T follicular helper cell (primary cell): Measurements from ENCODE around the gene MCCD1.

Source experiments
- DNase-seq: peaks from one replicate; pipeline ENCODE4 v3.0.0-alpha.2; 2020; ENCODE audit warnings: low read depth

Gene MCCD1

DNA sequence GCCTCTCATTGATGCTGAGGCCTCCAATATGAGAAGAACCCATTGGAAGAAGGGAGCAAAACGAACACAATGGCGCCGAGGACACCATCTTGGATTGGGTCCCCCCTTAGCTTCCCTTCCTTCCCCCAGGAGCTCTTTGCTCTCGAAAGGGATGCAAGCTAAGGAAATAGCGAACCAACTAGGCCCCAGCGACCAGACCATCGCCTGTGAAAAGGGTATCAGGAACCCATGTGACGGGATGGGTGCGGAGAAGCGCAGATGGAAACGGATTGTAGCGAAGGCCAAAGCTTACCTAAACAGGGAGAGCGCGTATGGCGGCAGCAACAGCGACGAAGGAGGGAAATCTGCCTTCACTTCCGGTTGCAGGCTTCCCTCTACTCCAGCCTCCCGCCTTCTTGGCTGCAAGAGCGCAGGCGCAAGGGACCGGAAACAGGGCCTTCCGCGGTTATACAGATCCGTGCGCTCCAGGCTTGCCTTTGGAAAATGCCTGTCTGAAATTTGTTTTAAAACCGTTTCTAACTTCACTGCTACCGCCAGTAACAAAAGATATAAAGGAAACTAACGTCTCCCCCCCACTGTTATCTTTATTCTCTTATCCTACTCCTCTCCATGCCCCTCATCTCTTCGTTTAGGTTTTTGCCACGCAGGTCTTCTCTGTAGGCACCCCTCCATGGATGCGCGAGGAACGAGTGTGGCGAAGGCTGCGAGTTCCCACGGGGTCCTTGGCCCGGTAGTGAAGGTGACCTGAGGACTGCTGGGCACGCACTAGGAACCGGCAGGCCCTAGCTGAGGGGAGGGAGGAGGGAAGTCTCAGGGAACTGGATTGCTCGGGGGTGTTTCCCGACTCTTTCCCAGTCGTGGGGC, 13.1 kb downstream of the MCCD1 start, which contains the start of gene DDX39B:
TSS of gene DDX39B (minus strand) at position 346 of the 864 bp plus-strand sequence. CDS start 1,471 bp downstream, outside the sequence.
- DNase-seq: peak; percentile 92

DNA sequence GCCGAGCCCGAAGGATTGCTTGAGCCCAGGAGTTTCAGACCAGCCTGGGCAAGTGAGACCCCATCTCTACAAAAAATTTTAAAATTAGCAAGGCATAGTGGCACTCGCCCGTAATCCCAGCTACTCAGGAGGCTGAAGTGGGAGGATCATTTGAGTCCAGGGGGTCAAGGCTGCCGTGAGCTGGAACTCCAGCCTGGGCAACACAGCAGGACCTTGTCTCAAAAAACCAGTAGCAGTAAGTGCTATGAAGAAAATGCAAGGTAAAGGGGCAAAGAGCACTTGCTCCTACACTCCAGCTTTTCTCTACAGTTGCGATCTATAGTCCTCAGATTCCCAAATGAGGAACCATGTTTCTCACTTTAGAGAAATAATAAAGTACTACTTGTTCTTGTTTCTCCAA, 14.9 kb downstream of the MCCD1 start:
- no peak for DNase-seq

DNA sequence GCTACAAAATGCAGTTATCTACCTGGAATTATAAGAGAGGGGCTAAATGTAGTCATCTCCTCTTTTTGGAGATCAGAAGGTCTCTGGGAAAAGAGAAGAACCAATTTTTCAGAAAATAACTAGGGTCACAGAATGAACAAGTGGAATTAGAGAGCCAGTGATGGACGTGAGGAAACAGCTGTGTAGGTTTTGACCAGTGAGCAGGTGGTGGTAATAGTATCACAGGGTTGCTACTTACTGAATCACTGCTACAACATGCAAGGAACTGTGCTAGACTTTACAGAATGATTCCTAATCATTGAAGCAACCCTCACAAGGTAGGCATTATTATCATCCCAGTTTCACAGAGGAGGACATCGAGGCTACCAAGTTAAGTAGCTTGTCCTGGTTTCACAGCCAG, 15.9 kb downstream of the MCCD1 start:
- DNase-seq: no peak

DNA sequence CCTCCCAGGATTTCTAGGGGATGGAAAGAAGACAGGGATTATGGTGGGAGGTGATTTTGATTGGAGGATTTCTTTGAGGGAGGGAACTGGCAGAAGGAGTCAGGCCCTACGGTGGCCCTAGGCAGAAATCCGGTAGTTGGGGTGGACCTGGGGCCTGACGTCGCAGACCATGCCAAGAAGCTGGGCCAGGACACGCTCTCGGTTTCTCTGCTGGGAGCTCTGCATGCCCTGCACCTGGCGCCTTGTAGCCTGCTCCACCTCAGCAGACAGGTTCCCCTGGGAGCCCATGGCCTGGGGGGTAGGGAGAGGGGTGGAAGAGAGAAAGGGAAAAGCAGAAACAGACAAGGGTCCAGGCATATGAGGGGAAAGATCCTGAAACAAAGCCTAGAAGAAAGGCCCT, 16.5 kb downstream of the MCCD1 start:
- DNase-seq: no peak

DNA sequence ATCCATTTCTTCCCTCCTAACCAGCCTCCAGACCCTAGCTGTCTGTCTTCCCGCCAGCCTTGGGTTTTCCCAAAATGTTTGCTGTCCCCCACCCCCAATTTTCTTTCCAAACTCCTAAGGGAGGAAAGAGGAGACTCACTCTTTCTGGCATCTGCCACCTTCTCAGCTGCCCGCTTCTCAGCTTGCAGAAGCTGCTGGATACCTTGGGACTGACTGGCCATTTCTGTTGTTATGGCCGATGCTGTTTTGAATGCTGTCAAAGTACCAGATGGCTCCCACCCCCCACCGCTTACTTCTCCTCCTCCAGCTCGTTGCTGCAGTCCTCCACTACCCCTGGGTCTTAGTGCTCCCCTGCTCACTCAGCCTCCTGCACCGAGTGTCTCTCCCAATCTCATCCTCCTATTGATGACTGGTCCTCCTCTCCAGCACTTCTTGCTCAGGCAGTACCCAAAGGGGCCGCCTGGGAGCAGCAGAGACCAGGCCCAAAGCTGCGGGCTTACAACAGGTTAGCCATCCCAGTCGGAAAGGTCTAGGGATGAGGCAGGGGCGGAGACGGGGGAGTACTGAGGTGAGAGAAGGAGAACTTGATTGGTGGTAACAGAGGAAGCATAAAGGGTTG, 17.7 kb downstream of the MCCD1 start, which contains the start of gene ATP6V1G2:
TSS of gene ATP6V1G2 (minus strand) at position 270 of the 619 bp plus-strand sequence. CDS start at position 221, 49 bp downstream.
- peak; percentile 76 for DNase-seq

DNA sequence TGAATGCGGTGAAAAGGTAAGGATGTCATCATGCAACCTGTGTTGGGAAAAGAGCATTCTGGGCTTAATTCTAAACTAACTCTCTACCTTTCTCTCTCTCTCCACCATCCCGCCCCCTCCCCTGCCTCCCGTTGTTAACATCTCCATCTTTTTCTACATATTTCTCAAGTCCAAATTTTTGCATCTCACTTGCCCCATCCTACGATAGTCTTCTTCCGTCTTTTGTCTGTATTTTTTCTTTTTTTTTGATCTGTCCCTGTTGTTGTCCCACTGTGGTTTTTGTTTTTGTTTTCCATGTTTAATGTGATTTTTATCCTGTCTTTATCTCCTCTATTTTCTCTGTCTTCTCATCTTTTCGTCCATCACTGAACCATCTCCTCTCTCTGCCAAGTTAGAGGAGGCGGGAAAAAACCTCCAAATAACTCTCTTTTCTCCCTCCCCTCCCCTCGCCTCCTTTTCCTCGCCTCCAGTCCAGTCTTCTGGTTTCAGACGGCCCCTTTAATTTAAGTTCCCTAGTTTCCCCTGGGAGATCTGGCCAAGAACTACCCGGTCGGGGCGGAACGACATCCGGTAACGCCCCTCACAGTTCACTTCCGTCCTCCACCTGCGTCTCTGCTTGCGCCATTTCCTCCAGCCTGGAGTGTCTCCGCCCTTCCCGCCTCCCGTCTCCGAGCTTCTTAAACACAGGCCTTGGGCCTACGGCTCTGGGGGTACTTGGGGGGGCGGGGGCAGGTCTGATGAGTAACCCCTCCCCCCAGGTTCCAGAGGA, 18.4 kb downstream of the MCCD1 start, which contains the start of gene NFKBIL1:
TSS of gene NFKBIL1 (plus strand) at position 651 of the 769 bp plus-strand sequence. CDS start at position 738, 87 bp downstream.
- DNase-seq: peak; percentile 85

DNA sequence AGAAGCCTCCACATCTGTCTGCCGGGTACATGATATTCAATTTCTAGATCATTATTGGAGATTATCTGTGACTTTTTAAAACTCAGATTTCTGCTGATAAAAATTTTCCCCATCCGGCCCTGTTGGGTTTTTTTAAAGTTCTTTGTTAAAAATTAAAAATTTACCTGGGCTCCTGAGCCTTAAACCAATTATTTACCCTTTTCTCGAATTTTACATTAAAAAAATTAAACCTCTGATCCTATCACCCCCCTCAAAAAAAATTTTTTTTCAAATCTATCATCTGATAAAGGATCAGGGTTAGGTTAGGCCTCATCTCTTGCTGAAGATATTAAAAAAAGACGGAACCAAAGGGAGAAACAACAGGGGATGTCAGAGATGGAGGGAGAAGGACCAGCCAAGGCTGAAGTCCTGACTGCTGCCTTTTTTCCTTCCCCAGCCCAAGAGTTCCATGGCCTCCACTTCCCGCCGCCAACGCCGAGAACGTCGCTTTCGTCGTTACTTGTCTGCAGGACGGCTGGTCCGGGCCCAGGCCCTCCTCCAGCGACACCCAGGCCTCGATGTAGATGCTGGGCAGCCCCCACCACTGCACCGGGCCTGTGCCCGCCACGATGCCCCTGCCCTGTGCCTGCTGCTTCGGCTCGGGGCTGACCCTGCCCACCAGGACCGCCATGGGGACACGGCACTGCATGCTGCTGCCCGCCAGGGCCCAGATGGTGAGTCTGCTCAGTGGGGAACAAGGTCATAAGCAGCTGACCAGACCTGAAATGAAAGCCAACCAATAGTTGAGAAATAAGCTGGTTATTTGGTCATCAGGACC, 19.2 kb downstream of the MCCD1 start:
- DNase-seq: no peak

DNA sequence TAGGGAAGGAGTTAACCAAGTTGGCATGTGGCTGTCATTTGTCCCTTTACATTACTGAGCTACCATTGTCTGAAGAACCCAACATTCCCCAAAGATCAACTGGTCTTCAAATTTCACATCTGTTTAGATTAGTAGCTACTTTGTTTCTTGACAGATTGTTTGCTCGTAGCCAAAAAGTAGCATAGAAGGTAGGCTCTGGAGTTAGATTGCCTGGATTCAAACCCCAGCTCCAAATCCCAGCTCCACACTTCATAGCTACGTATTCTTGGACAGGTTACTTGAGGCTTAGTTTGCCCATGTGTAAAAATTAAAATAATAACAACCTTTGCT, 19.7 kb downstream of the MCCD1 start:
- no peak for DNase-seq

DNA sequence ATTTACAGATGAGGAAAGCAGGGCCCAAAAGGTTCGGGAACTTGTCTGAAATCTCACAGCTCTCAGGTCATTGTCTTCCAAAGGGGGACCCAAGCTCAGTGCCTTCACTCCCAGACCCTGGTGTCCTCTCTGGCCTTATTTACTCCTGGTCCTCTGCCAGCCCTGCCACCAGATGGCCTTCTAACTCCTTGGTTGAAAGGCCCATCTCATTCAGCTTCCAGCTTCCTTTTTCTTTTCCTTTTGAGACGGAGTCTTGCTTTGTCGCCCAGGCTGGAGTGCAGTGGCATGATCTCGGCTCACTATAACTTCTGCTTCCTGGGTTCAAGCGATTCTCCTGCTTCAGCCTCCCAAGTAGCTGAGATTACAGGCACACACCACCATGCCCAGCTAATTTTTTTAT, 22.6 kb downstream of the MCCD1 start:
- DNase-seq: peak; percentile 60

DNA sequence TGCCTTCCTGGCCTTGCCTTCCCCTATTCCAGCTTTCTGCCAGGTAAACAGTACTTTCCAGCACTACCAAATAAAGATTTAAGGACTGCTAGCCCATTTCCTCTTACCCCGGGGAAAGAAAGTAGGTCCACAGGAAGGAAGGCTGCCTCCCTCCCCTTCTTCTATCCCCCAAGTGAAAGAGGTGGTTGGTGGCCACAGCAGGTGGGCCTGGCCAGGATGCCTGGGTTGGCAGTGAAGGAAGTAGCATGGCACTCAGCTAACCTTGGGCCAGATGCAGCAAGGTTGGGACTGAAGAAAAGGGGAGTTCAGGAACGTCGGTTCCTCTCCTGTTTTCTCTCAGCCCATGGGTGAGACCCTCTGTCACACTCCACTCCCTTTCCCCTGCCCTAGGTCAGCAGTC, 27.5 kb downstream of the MCCD1 start:
- DNase-seq: no peak

DNA sequence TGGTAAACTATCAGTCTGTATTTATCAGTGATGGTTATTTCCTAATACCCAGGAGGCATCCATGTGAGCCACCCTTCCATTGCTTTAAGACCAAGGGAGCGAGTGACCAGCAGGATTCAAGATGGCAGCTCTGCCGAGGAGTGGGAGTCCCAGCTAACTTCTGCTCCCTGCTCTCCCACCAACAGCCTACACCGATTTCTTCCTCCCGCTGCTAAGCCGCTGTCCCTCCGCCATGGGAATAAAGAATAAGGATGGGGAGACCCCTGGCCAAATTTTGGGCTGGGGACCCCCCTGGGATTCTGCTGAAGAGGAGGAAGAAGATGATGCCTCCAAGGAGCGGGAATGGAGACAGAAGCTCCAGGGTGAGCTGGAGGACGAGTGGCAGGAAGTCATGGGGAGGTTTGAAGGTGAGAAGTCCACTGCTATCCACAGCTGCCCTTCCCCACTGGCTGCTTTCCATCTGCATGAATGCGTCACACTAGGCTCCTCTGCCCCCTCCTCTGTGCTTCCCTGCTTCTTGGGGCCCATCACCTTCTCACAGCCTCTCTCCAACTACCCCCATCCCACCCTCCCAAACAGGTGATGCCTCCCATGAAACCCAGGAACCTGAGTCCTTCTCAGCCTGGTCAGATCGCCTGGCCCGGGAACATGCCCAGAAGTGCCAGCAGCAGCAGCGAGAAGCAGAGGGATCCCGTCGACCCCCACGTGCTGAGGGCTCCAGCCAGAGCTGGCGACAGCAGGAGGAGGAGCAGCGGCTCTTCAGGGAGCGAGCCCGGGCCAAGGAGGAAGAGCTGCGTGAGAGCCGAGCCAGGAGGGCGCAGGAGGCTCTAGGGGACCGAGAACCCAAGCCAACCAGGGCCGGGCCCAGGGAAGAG, 28.9 kb downstream of the MCCD1 start:
- DNase-seq: no peak

DNA sequence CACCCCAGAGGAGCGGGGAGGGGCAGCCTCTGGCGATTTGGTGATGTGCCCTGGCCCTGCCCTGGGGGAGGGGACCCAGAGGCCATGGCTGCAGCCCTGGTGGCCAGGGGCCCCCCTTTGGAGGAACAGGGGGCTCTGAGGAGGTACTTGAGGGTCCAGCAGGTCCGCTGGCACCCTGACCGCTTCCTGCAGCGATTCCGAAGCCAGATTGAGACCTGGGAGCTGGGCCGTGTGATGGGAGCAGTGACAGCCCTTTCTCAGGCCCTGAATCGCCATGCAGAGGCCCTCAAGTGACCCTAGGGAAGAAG, 29.5 kb downstream of the MCCD1 start:
- DNase-seq: no peak

DNA sequence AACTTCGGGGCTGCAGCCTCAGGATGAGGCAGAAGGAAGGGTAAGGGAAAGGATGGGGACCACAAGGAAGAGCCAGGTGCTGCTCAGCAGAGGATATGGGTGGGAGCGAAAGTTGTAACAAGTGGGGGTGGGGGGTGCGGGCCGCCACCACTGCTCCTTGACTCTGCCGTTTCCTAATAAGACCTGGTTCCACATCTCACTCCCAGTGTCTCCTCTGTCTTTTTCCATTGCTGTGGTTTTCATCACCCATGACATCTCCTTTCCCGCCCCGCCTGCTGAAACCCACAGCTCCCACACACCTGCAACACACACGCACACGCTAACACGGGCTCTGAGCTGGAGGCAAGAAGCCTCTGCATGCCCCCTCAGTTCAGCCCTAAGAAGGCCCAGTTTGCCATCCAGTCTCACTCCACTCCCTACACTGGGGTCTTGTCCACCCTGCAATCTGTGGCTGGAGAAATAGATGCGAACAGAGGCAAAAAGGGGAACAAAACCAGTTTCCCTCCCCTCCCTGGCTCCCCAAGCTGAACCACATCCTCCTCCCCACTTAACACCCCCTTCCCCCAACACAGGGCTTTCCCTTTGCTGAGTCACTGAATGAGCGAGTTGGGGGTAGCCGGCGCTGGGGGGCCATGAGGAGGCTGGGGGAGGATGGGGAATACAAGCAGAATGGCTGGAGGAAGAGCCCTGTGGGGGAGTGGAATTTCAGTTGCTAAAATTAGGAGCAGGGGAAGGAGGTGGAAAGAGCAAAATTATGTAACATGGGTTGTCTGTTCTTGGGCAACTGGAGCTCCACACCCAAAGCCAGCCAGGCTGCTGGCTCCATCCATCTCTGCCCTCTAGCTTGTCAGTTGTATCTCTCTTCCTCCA, 30.1 kb downstream of the MCCD1 start:
- peak; percentile 57 for DNase-seq

DNA sequence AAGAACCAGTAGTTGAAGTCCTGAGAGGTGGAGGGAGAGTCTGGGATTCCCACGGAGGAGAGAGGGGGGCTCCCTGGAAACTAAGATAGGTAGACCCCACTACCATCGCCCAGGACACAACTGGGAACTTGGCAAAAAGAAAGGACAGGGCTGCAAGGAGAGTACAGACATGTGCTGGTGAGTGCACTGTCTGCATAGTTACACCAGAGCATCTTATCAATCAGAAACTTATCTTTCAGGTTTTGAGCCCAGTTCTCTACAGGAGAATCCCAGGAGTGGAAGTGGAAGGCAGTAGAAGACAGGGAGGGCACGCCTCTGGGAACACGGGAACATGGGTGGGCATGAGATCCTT, 30.8 kb downstream of the MCCD1 start:
- no peak for DNase-seq

DNA sequence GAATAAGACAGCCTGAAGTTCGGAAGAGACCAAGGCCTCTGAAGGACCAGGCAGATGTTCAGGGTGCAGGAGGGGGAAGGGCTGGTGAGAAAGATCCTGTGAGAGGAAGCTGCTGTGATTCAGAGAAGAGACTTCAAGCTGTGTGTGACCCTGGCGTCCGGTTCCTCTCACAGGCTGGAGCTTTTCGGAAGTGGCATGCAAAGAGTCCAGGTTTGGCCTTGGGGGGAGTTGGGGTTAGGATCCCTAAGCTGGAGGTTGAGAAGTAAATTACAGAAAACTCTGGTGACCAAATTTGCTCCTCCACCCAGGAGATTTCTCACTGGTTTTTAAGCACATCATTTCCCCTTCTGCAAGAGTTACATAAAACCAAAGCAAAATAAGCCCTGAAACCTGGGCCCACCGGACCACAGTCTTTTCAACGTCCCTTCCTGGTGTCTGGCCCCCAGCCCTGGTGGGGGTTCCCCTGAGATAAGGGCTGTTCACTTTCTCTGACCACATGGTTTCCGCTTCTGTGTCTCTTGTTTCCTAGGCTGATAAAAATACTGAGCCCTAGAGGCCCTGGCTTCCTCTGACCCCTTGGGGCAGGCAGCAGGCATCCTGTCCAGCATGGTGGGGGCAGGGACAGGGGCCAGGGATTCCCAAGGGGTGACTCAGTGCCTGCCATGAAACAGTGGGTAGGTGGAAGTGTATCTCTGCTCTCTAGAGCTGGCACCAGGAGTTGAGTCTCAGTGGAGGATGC, 31.4 kb downstream of the MCCD1 start:
- DNase-seq: no peak

DNA sequence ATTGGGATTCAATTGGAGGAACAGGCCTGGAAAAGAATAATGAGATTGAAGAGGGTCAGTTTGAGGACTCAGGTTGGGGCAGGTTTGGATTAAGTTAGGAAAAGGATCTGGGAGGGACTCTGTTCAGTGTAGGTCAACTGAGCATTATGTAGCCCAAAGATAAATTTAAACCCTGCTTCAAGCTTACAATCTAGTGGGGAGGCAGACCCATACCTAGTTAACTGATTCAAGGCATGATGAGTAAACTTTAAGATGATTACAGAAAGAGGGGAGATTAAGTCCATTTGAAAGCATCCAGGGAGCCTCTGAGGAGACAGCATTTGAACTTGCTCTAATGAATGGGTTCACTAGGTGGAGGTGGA, 31.9 kb downstream of the MCCD1 start:
- no peak for DNase-seq

DNA sequence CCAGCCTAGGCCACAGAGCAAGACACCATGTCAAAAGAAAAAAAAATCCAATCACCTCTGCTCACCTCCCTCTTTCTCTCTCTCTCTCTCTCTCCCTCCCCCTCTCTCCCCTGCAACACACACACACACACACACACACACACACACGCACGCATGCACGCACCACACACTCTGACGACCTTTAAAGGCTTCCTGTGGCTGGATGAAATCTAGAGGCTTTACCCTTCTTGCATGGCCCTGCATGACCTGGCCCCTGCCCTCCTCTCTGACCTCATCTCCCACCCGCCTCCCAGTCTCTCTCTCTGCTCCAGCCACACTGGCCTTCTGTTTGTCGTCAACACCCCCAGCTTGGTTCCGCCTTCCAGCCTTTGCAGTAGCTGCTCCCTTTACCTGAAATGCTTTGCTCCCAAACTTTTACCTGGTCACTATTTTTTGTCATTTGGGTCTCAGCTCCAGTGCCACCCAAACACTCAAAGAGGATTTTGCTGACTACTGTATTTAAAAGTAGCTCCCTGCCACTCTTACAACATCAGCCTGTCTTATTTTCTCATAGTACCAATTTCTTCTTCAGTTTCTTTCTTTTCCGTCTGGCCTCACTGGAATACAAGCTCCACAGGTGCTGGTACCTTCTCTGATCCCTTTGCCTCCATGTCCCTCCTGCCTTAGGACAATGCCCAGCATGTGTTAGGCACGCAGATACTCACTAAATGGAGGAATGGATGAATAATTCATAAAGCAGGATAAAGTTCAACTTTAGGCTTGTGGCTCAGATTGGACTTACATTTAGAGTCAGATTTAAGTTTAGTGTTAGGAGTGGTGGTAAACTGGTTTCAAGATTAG, 39.0 kb downstream of the MCCD1 start:
- no peak for DNase-seq

DNA sequence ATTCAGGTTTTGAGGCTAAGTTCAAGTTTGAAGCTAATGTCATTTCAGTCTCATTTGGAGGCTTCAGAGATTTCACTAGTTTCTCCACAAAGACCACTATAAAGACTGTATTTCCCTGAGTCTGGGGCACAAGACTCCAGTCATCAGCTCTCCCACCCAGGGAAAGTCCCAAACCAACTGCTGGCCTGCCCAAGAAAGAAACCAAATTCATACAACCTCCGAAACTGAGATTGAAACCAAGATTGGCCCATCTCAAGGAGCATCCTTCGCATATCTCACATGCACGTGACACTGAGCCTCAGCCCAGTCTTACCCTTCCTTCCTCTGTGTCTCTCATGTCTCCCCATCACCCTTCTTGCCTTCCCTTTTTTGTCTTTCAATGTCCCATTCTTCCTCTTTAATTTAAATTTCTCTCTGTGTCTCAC, 39.8 kb downstream of the MCCD1 start:
- peak; percentile 59 for DNase-seq
